Loucy (cell line): ENCODE measurements around the gene DOCK6.

Experiments used
- CTCF ChIP-seq: fragments of 200-600 bp; sonication (generic); conservative IDR thresholded peaks from 2 replicates; pipeline ENCODE4 v1.5.1; 2014; ENCODE audit warnings: mild to moderate bottlenecking, antibody characterized with exemption, low read length
- EZH2phosphoT487 ChIP-seq: fragments of 200-600 bp; IDR thresholded peaks from 2 replicates; pipeline ENCODE4 v1.6.1; 2018; ENCODE audit warnings: antibody characterized with exemption, mild to moderate bottlenecking, moderate library complexity, borderline replicate concordance

- TF ChIP-seq CTCF = no peak
- no peak for TF ChIP-seq EZH2phosphoT487
Observed at GRCh38 chr19:11225815-11226214, 36.5 kb downstream of the DOCK6 start.
